Measurements from ENCODE around the gene SLC16A11. TPM values are rescaled to one million over a fixed set of nuclear protein-coding genes. Genes with fewer than 3 reads are reported as not detected.

SLC16A11 gene
- total and polyA plus RNA-seq, 9 of the 15 experiments (the other 6 are each of a cell fraction or from before 2014, with no cell fraction given), result not detected

GRCh38 chr17:7004398-7005253, 39.3 kb downstream of the SLC16A11 start (continued):
- TF ChIP-seq REST (IDR thresholded peaks at IDR 0.05; ENCODE audit: borderline replicate concordance) (peak; percentile 79), REST (CRISPR knock-in tag; IDR thresholded peaks at IDR 0.05; ENCODE audit: low read depth) (no peak), SMC3 (conservative IDR thresholded peaks at IDR 0.05; ENCODE audit: insufficient read depth, low read depth, low read length) (peak; percentile 69), ZEB2 (IDR thresholded peaks at IDR 0.05) (peak; percentile 77), CTBP1 (IDR thresholded peaks at IDR 0.05; ENCODE audit: borderline replicate concordance) (peak; percentile 50), CHD4 (IDR thresholded peaks at IDR 0.05; ENCODE audit: insufficient read depth, insufficient replicate concordance, low read depth, low read length, poor library complexity, severe bottlenecking) (no peak), RCOR1 (IDR thresholded peaks at IDR 0.05; ENCODE audit: borderline replicate concordance in 1 of 2, low read depth in 2 of 2, low read length in 2 of 2) (peak; percentile 12 to 71; a peak in 1 of 4 replicates), RAD21 (CRISPR knock-in tag; conservative IDR thresholded peaks at IDR 0.05 in 1 of 2, IDR thresholded peaks at IDR 0.05 in 1 of 2) (peak; percentile 79 to 88), DEAF1 (CRISPR knock-in tag; IDR thresholded peaks at IDR 0.05) (peak; percentile 73), CTCF (IDR thresholded peaks at IDR 0.05 in 2 of 3, conservative IDR thresholded peaks at IDR 0.05 in 1 of 3; ENCODE audit: insufficient read depth in 2 of 3, low read depth in 1 of 3, low read length in 3 of 3) (peak; percentile 70 to 80 (median 72)), ZNF175 (CRISPR knock-in tag; IDR thresholded peaks at IDR 0.05; ENCODE audit: low read depth) (no peak), JUND (IDR thresholded peaks at IDR 0.05; ENCODE audit: borderline replicate concordance, low read depth, low read length) (0 out of 2 replicates have a peak, but pooled peaks have one; percentile 17), JUND (tag; IDR thresholded peaks at IDR 0.05; ENCODE audit: borderline replicate concordance, low read depth, low read length) (no peak), BDP1 (IDR thresholded peaks at IDR 0.05; ENCODE audit: insufficient read depth, insufficient read length) (no peak)
